HG03457 (cell line): Measurements from ENCODE around the gene ARL6IP4.
A peak's percentile ranks its signal among the peaks of the same experiment; 100 is the strongest.
"Not testable (repeated sequence)": the region's sequence is repeated elsewhere in the genome, so short reads cannot be mapped to it uniquely, and the experiment has no call there.

Experiments used
- ATAC-seq: cut with Tn5 transposase; IDR thresholded peaks from one replicate; pipeline ENCODE4 v1.9.1; 2021; ENCODE audit warnings: moderate number of reproducible peaks; ENCODE audit not compliant: unreplicated experiment

Gene ARL6IP4

GRCh38 chr12:122980183-122981035 lies at the start of gene ARL6IP4:
Gene ARL6IP4 (plus strand): TSS chr12:122980681. CDS start chr12:122981140, 459 bp downstream.
- no peak for ATAC-seq

GRCh38 chr12:122932207-122932606 lies 48.3 kb upstream of the ARL6IP4 start:
- ATAC-seq, result no peak

GRCh38 chr12:122934722-122935121 lies 45.8 kb upstream of the ARL6IP4 start:
- ATAC-seq, result no peak

GRCh38 chr12:122935318-122935717 lies 45.2 kb upstream of the ARL6IP4 start:
- no peak for ATAC-seq

- ATAC-seq, result no peak
Observed at GRCh38 chr12:122937622-122938091, 42.8 kb upstream of the ARL6IP4 start.

GRCh38 chr12:122939125-122939524 lies 41.4 kb upstream of the ARL6IP4 start:
- ATAC-seq, result no peak

GRCh38 chr12:122941351-122941750 lies 39.1 kb upstream of the ARL6IP4 start:
- not testable (repeated sequence) for ATAC-seq

GRCh38 chr12:122942637-122943036 lies 37.8 kb upstream of the ARL6IP4 start:
- no peak for ATAC-seq

GRCh38 chr12:122943196-122943595 lies 37.3 kb upstream of the ARL6IP4 start:
- no peak for ATAC-seq

GRCh38 chr12:122944605-122945592 lies 35.6 kb upstream of the ARL6IP4 start:
- ATAC-seq, result no peak

- ATAC-seq, result peak; percentile 57
Observed at GRCh38 chr12:122946690-122947341, 33.7 kb upstream of the ARL6IP4 start.

- ATAC-seq, result no peak
Observed at GRCh38 chr12:122947352-122947792, 33.1 kb upstream of the ARL6IP4 start.

GRCh38 chr12:122948605-122949004 lies 31.9 kb upstream of the ARL6IP4 start:
- ATAC-seq, result no peak

GRCh38 chr12:122949405-122949804 lies 31.1 kb upstream of the ARL6IP4 start:
- ATAC-seq, result no peak

- no peak for ATAC-seq
Observed at GRCh38 chr12:122949816-122950675, 30.4 kb upstream of the ARL6IP4 start.

- ATAC-seq, result no peak
Observed at GRCh38 chr12:122951406-122951805, 29.1 kb upstream of the ARL6IP4 start.

GRCh38 chr12:122951979-122952892 lies 28.2 kb upstream of the ARL6IP4 start:
- ATAC-seq, result no peak

GRCh38 chr12:122955156-122955555 lies 25.3 kb upstream of the ARL6IP4 start:
- no peak for ATAC-seq

GRCh38 chr12:122956035-122956434 lies 24.4 kb upstream of the ARL6IP4 start:
- no peak for ATAC-seq
